GM12878 (cell line): Measurements from ENCODE around the gene DCTPP1. TPM values are rescaled to one million over a fixed set of nuclear protein-coding genes. Genes with fewer than 3 reads are reported as not detected.

Source experiments
- ATAC-seq: fragments of 200-7000 bp; cut with Tn5 transposase; 3 replicates; pipeline ENCODE4 v1.9.1; 2020; ENCODE audit warnings: mild to moderate bottlenecking, moderate library complexity
- BruUV-seq: library from RNA; stranded (reverse); fragments of 400-500 nt; replicated peaks from 2 replicates; lab custom pipeline; 2021; lab: Mats Ljungman, UMichigan
- CTCF ChIA-PET: fragments of 300-600 bp; sonication (Branson Sonifier 250); formaldehyde crosslinking; extraction: SDS; loops from one replicate; lab custom pipeline; 2021; ENCODE audit warnings: inconsistent platforms; lab: Yijun Ruan, JAX
- POLR2A ChIA-PET: fragments of 350-600 bp; formaldehyde crosslinking; extraction: SDS; loops from one replicate; lab custom pipeline; 2021; ENCODE audit warnings: inconsistent platforms; lab: Charles Lee
- RAD21 ChIA-PET: fragments of 300-600 bp; sonication (Branson Sonifier 250); formaldehyde crosslinking; loops from one replicate; lab custom pipeline; 2023; ENCODE audit warnings: antibody characterized with exemption; ENCODE audit not compliant: unreplicated experiment; lab: Charles Lee
- SMC1A ChIA-PET: fragments of 300-600 bp; sonication (Branson Sonifier 250); formaldehyde crosslinking; loops from one replicate; lab custom pipeline; 2023; ENCODE audit not compliant: unreplicated experiment, uncharacterized antibody; lab: Charles Lee
- DNase-seq: peaks from one replicate; pipeline ENCODE4 v3.0.0-alpha.2; 2011; ENCODE audit warnings: low read depth, low spot score
- FAIRE-seq: peaks from 3 replicates; lab custom pipeline; 2011; peaks lifted over from hg19 to GRCh38; lab: Jason Lieb, UNC
- H2AFZ ChIP-seq: 2 replicates; pipeline ENCODE4 v1.6.0; 2011; ENCODE audit warnings: low read depth, low read length, control low read depth; ENCODE audit not compliant: control insufficient read depth
- H3K27ac ChIP-seq: 2 replicates; pipeline ENCODE4 v1.5.1; 2011; ENCODE audit warnings: control low read depth; ENCODE audit not compliant: control insufficient read depth, insufficient read depth
- H3K27me3 ChIP-seq, 2 experiments: replicated peaks in 1 of 2; 2 replicates each; pipeline versions ENCODE4 v1.6.0 to v1.6.1; 2011; ENCODE audit warnings: low read length in 1 of 2; ENCODE audit not compliant: control insufficient read depth in 2 of 2, insufficient read depth in 2 of 2
- H3K36me3 ChIP-seq, 2 experiments: 2 replicates each; pipeline ENCODE4 v1.5.1; 2011; ENCODE audit warnings: low read length in 1 of 2; ENCODE audit not compliant: control insufficient read depth in 2 of 2, insufficient read depth in 2 of 2
- H3K4me1 ChIP-seq: 2 replicates; pipeline ENCODE4 v1.6.1; 2011; ENCODE audit warnings: mild to moderate bottlenecking, low read length, moderate library complexity, mixed read lengths; ENCODE audit not compliant: control insufficient read depth, insufficient read depth
- H3K4me2 ChIP-seq: 2 replicates; pipeline ENCODE4 v1.6.0; 2011; ENCODE audit warnings: control low read depth; ENCODE audit not compliant: control insufficient read depth, insufficient read depth
- H3K4me3 ChIP-seq: fragments of 200-600 bp; sonication (generic); 2 replicates; pipeline ENCODE4 v1.5.1; 2016
- H3K79me2 ChIP-seq: 2 replicates; pipeline ENCODE4 v1.6.0; 2011; ENCODE audit warnings: low read length; ENCODE audit not compliant: control insufficient read depth, insufficient read depth
- H3K9ac ChIP-seq: 2 replicates; pipeline ENCODE4 v1.8.0; 2011; ENCODE audit warnings: low read length, control low read depth, mixed read lengths; ENCODE audit not compliant: control insufficient read depth, insufficient read depth
- H3K9me3 ChIP-seq: replicated peaks from 3 replicates; pipeline ENCODE4 v1.5.1; 2011; ENCODE audit warnings: mild to moderate bottlenecking, low read length; ENCODE audit not compliant: control insufficient read depth, insufficient read depth
- H4K20me1 ChIP-seq: 2 replicates; pipeline ENCODE4 v1.6.0; 2011; ENCODE audit not compliant: control insufficient read depth, insufficient read depth
- ATF2 ChIP-seq: IDR thresholded peaks from 2 replicates; pipeline ENCODE4 v1.6.1; 2012; ENCODE audit warnings: low read length, inconsistent platforms
- IRF5 ChIP-seq: fragments of 450-650 bp; IDR thresholded peaks from 2 replicates; pipeline ENCODE4 v1.6.1; 2017; ENCODE audit warnings: borderline replicate concordance
- RFX5 ChIP-seq: IDR thresholded peaks from 2 replicates; pipeline ENCODE4 v1.6.1; 2011; ENCODE audit warnings: low read depth, low read length, improper control_type of control experiment
- WRNIP1 ChIP-seq: IDR thresholded peaks from 2 replicates; pipeline ENCODE4 v1.6.1; 2011; ENCODE audit warnings: low read depth, low read length, improper control_type of control experiment, borderline replicate concordance
- ZNF217 ChIP-seq: fragments of 450-650 bp; IDR thresholded peaks from 2 replicates; pipeline ENCODE4 v1.6.1; 2017; ENCODE audit warnings: antibody characterized with exemption, mild to moderate bottlenecking
- ZNF687 ChIP-seq: fragments of 450-650 bp; IDR thresholded peaks from 2 replicates; pipeline ENCODE4 v1.6.1; 2017; ENCODE audit warnings: mild to moderate bottlenecking, moderate library complexity
- WGBS: methylation state at CpG from one replicate; pipeline ENCODE4 v1.1.6; 2016; ENCODE audit warnings: low lambda C conversion rate; ENCODE audit not compliant: insufficient replicate concordance, insufficient coverage; ENCODE audit errors: missing lambda C conversion rate; 5-methylcytosine and 5-hydroxymethylcytosine counted together
- in situ Hi-C: fragments of 300-500 bp; cut with MboI; formaldehyde crosslinking; loops from 9 replicates; pipeline ENCODE4 v1.14.3; 2018; ENCODE audit warnings: mixed read lengths
- intact Hi-C: fragments of 100-400 bp; cut with micrococcal nuclease; formaldehyde crosslinking; loops from one replicate; pipeline ENCODE4 v1.14.2; 2022; ENCODE audit not compliant: unreplicated experiment
- polyA plus RNA-seq, 11 experiments: library from polyadenylated mRNA; depleted of rRNA in 4 of 11; unstranded in 6 of 11; stranded (reverse) in 5 of 11; fragments of >200 nt; fragmentation: Nextera tagmentation in 4 of 11; fragmentation: Illumina TruSeq in 1 of 11; extraction: Ambion mirVana in 4 of 11; extraction: Trizol in 1 of 11; gene quantifications; 1 replicate in 1 of 11; 2 replicates in 10 of 11; pipeline versions ENCODE4 v1.2.1 to v1.2.3, GENCODE V29; 2011 to 2016; ENCODE audit warnings: inconsistent platforms in 2 of 11, missing spikeins in 2 of 11, low read depth in 1 of 11
- total RNA-seq, 4 experiments: library from RNA; depleted of rRNA in 3 of 4; stranded (reverse); fragments of >200 nt in 3 of 4; fragmentation: Illumina TruSeq in 1 of 4; extraction: Trizol in 1 of 4; gene quantifications; 2 replicates each; pipeline versions ENCODE4 v1.2.1 to v1.2.3, GENCODE V29; 2013 to 2021

Gene DCTPP1
- total and polyA plus RNA-seq, 10 of the 15 experiments (the other 5 are each of a cell fraction or from before 2014, with no cell fraction given) = 72.1 to 266 (median 157) TPM

- ChIA-PET CTCF (interaction anchor here (1.4 to 2.8 kb wide), 3 partner anchors 12 to 25 kb away, joined by 4 to 23 read pairs (median 9); partner anchors contain the start of gene ZNF771), POLR2A (interaction anchor here (1.0 to 4.3 kb wide), 8 partner anchors 9 to 277 kb away, joined by 3 to 37 read pairs (median 4); partner anchors contain the start of genes CD2BP2, TBC1D10B and ZNF48), SMC1A (interaction anchor here (1.3 to 3.3 kb wide), 5 partner anchors 12 to 26 kb away, joined by 4 to 12 read pairs (median 12); partner anchors contain the start of genes ZNF48 and ZNF771), RAD21 (interaction anchor here (1.0 to 3.2 kb wide), 7 partner anchors 9 to 46 kb away, joined by 3 to 25 read pairs (median 4); partner anchors contain the start of genes DCTPP1, TBC1D10B, ZNF48 and ZNF771)
- DNase-seq (no peak), ATAC-seq (no peak), FAIRE-seq (no peak)
- no peaks in the 10 kb centered on the region for H3K9me3 ChIP-seq
- no peaks in the 10 kb centered on the region for H4K20me1 ChIP-seq
- no peak for TF ChIP-seq WRNIP1
- H3K9ac ChIP-seq = no peak overlapping the region
- intact Hi-C loops = no loop called here
- no TSS peak for BruUV-seq
- H3K4me1 ChIP-seq = peaks cover 21% of the 10 kb centered on the region
- H3K4me3 ChIP-seq = no peak overlapping the region
- H3K4me2 ChIP-seq = no peak overlapping the region
- in situ Hi-C loops = no loop called here
- H3K27me3 ChIP-seq = no peaks in the 10 kb centered on the region
- no peak overlapping the region for H3K27ac ChIP-seq
- H3K36me3 ChIP-seq = peaks cover 0 to 4% of the 10 kb centered on the region in 2 experiments; a peak in 2 of 4 replicates
- peaks cover 27% of the 10 kb centered on the region for H3K79me2 ChIP-seq
- no peak overlapping the region for H2AFZ ChIP-seq
- WGBS = 82% methylated on average over 2 of the region's 2 CpGs
Measured at GRCh38 chr16:30383521-30383920, 46.3 kb downstream of the DCTPP1 start.

GRCh38 chr16:30382111-30382881, 47.5 kb downstream of the DCTPP1 start, which contains the start of gene SEPTIN1:
TSS of gene SEPTIN1 (minus strand) at chr16:30382561. CDS start at chr16:30382542, 19 bp downstream.
- peak within 1 kb of the TSS; percentile 91 for H3K27ac ChIP-seq
- no peaks in the 10 kb centered on the region for H3K27me3 ChIP-seq
- RAD21 ChIA-PET = interaction anchor here (0.7 to 3.2 kb wide), 12 partner anchors 11 to 290 kb away, joined by 3 to 25 read pairs (median 4); partner anchors contain the start of genes DCTPP1, TBC1D10B, TBX6 and ZNF48
- whole genome bisulfite sequencing = 4% methylated on average over 10 of the region's 12 CpGs
- peak within 1 kb of the TSS; percentile 97 for H3K4me3 ChIP-seq
- peak; percentile 40 for DNase-seq
- BruUV-seq = TSS peak; percentile 81
- SMC1A ChIA-PET = interaction anchor here (0.6 to 3.3 kb wide), 13 partner anchors 9 to 275 kb away, joined by 3 to 12 read pairs (median 4); partner anchors contain the start of genes ZNF48 and ZNF771
- H3K9ac ChIP-seq = peak within 1 kb of the TSS; percentile 76
- intact Hi-C loops = no loop called here
- peak; percentile 82 for FAIRE-seq
- H4K20me1 ChIP-seq = no peaks in the 10 kb centered on the region
- no peaks in the 10 kb centered on the region for H3K9me3 ChIP-seq
- in situ Hi-C loops = no loop called here
- peaks cover 26% of the 10 kb centered on the region for H3K4me1 ChIP-seq
- H3K79me2 ChIP-seq = peaks cover 27% of the 10 kb centered on the region
- peak within 1 kb of the TSS; percentile 89 for H2AFZ ChIP-seq
- H3K4me2 ChIP-seq = peak within 1 kb of the TSS; percentile 94
- ATAC-seq = peak; percentile 61
- POLR2A ChIA-PET = interaction anchor here (0.9 to 4.3 kb wide), 14 partner anchors 10 to 317 kb away, joined by 3 to 37 read pairs (median 4); partner anchors contain the start of genes ALDOA, CD2BP2, TBC1D10B and ZNF48
- H3K36me3 ChIP-seq = peaks cover 0 to 4% of the 10 kb centered on the region in 2 experiments; a peak in 2 of 4 replicates
- CTCF ChIA-PET = interaction anchor here (0.7 to 2.8 kb wide), 9 partner anchors 11 to 290 kb away, joined by 3 to 23 read pairs (median 4); partner anchors contain the start of genes CD2BP2, ZNF48 and ZNF771
- TF ChIP-seq IRF5 (no peak), RFX5 (no peak), ZNF217 (no peak), ZNF687 (peak; percentile 74), ATF2 (no peak)
